Immature natural killer cell (primary cell): ENCODE data around the gene UGT2A1. TPM values are rescaled to one million over a fixed set of nuclear protein-coding genes. Genes with fewer than 3 reads are reported as not detected.
"Not testable (repeated sequence)": the region's sequence is repeated elsewhere in the genome, so short reads cannot be mapped to it uniquely, and the experiment has no call there.

Experiments used
- DNase-seq, 3 donors: peaks; one replicate each; pipeline ENCODE4 v3.0.0; 2022; ENCODE audit warnings: mixed read lengths in 1 of 3
- H3K27ac Mint-ChIP-seq, 6 donors: one replicate each; pipeline ENCODE4 v1.8.0; 2020; ENCODE audit warnings: mixed read lengths in 6 of 6, mild to moderate bottlenecking in 5 of 6, inconsistent platforms in 4 of 6, moderate library complexity in 3 of 6
- H3K27me3 Mint-ChIP-seq, 3 donors: one replicate each; pipeline ENCODE4 v1.8.0; 2020 to 2021; ENCODE audit warnings: low read depth in 3 of 3, mild to moderate bottlenecking in 3 of 3, mixed read lengths in 3 of 3, moderate library complexity in 3 of 3, inconsistent platforms in 1 of 3
- H3K36me3 Mint-ChIP-seq, 3 donors: one replicate each; pipeline ENCODE4 v1.8.0; 2020; ENCODE audit warnings: mixed read lengths in 3 of 3, inconsistent platforms in 2 of 3, mild to moderate bottlenecking in 2 of 3
- H3K4me1 Mint-ChIP-seq, 2 donors: one replicate each; pipeline ENCODE4 v1.8.0; 2020; ENCODE audit warnings: inconsistent platforms in 2 of 2, mild to moderate bottlenecking in 2 of 2, mixed read lengths in 2 of 2, moderate library complexity in 1 of 2
- H3K4me3 Mint-ChIP-seq, 5 donors: one replicate each; pipeline ENCODE4 v1.8.0; 2020; ENCODE audit warnings: mild to moderate bottlenecking in 5 of 5, mixed read lengths in 5 of 5, inconsistent platforms in 3 of 5, moderate library complexity in 3 of 5
- H3K9me3 Mint-ChIP-seq, 6 donors: one replicate each; pipeline ENCODE4 v1.8.0; 2020; ENCODE audit warnings: mild to moderate bottlenecking in 6 of 6, mixed read lengths in 6 of 6, inconsistent platforms in 4 of 6, moderate library complexity in 3 of 6
- polyA plus RNA-seq, 3 donors: library from polyadenylated mRNA; unstranded; fragments of 300-500 nt; fragmentation: Illumina TruSeq; gene quantifications; one replicate each; pipeline ENCODE4 v1.2.3, GENCODE V29; 2021

Gene UGT2A1
- polyA plus RNA-seq: not detected

GRCh38 chr4:69653147-69653546, at the start of gene UGT2A1:
UGT2A1 (minus strand) TSS chr4:69653247; CDS start chr4:69647644, 5,603 bp downstream.
- H3K27me3 Mint-ChIP-seq: peaks cover 0 to 3% (median 0%) of the 10 kb centered on the region in 3 donors
- no peak within 1 kb of the TSS for H3K4me3 Mint-ChIP-seq

GRCh38 chr4:69702201-69702600, 49.2 kb upstream of the UGT2A1 start:
- peaks cover 0 to 9% (median 0%) of the 10 kb centered on the region in 6 donors for H3K9me3 Mint-ChIP-seq
- no peak overlapping the region for H3K27ac Mint-ChIP-seq
- H3K4me3 Mint-ChIP-seq: no peak overlapping the region

More at GRCh38 chr4:69653147-69653546, at the start of gene UGT2A1:
- Mint-ChIP-seq H3K4me1 (no peaks in the 10 kb centered on the region), H3K27ac (no peak within 1 kb of the TSS), H3K9me3 (peaks cover 0 to 6% (median 0%) of the 10 kb centered on the region in 6 donors), H3K36me3 (no peaks in the 10 kb centered on the region)
- DNase-seq: no peak

GRCh38 chr4:69701696-69702095, 48.6 kb upstream of the UGT2A1 start:
- no peak for DNase-seq
- no peak overlapping the region for H3K4me3 Mint-ChIP-seq
- peaks cover 0 to 10% (median 6%) of the 10 kb centered on the region in 3 donors for H3K36me3 Mint-ChIP-seq

More at GRCh38 chr4:69702201-69702600, 49.2 kb upstream of the UGT2A1 start:
- Mint-ChIP-seq H3K27me3 (peaks cover 0 to 4% (median 1%) of the 10 kb centered on the region in 3 donors), H3K4me1 (no peaks in the 10 kb centered on the region), H3K36me3 (peaks cover 0 to 10% (median 6%) of the 10 kb centered on the region in 3 donors)
- no peak for DNase-seq

DNA sequence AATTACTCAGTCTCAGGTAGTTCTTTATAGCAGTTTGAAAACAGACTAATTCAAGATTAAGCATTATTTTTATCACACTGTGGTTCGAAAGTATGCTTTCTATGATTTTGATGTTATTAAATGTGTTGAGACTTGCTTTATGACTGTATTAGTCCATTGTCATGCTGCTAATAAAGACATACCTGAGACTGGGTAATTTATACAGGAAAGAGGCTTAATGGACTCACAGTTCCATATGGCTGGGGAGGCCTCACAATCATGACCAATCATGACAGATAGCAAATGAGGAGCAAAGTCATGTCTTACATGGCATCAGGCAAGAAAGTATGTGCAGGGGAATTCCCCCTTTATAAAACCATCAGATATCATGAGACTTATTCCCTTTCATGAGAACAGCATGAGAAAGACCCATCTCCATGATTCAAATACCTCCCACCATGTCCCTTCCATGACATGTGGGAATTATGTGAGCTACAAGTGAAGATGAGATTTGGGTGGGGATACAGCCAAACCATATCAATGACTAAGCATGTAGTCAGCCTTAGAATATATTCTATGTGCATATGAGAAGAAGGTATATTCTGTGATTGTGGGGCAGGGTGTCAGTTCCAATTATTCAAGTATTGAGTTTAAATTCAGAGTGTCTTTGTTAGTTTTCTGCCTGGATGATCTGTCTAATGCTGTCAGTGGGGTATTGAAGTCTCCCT, 44.6 kb upstream of the UGT2A1 start:
- no peaks in the 10 kb centered on the region for H3K4me1 Mint-ChIP-seq
- H3K4me3 Mint-ChIP-seq: no peak overlapping the region
- H3K36me3 Mint-ChIP-seq: peaks cover 0 to 10% (median 6%) of the 10 kb centered on the region in 3 donors
- H3K27me3 Mint-ChIP-seq: peaks cover 0 to 2% (median 0%) of the 10 kb centered on the region in 3 donors
- H3K9me3 Mint-ChIP-seq: peaks cover 0 to 9% (median under 1%) of the 10 kb centered on the region in 6 donors
- no peak overlapping the region for H3K27ac Mint-ChIP-seq
- no peak for DNase-seq

More at GRCh38 chr4:69701696-69702095, 48.6 kb upstream of the UGT2A1 start:
- no peak overlapping the region for H3K27ac Mint-ChIP-seq
- no peaks in the 10 kb centered on the region for H3K4me1 Mint-ChIP-seq
- peaks cover 0 to 2% (median under 1%) of the 10 kb centered on the region in 3 donors for H3K27me3 Mint-ChIP-seq
- peaks cover 0 to 9% (median 0%) of the 10 kb centered on the region in 6 donors for H3K9me3 Mint-ChIP-seq

DNA sequence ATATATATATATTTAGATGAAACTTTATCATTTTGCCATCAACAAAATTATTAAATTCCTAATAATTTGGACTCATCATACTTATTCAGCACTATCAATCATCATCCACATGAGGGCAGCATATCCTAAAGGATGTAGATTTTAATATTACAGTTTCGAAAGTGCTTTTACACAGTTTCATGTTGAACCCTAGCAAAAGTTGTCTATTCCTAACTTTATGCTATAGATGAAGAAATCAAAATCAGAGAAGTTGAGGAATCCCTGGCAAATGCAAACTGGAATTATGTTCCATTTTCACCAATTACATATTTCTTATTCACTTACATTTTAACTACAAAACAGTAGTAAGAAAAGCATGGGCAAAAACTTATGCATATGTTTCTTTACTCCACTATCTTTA, 36.6 kb upstream of the UGT2A1 start:
- H3K36me3 Mint-ChIP-seq: no peaks in the 10 kb centered on the region
- peak; percentile 40 to 50 (median 42) for DNase-seq
- no peak overlapping the region for H3K27ac Mint-ChIP-seq
- peak overlapping the region in 4 of 5 donors; percentile 15 to 52 (median 42) for H3K4me3 Mint-ChIP-seq
- H3K9me3 Mint-ChIP-seq: no peaks in the 10 kb centered on the region
- peaks cover 0 to 4% (median 4%) of the 10 kb centered on the region in 3 donors for H3K27me3 Mint-ChIP-seq
- peaks cover 0 to 6% of the 10 kb centered on the region in 2 donors for H3K4me1 Mint-ChIP-seq

DNA sequence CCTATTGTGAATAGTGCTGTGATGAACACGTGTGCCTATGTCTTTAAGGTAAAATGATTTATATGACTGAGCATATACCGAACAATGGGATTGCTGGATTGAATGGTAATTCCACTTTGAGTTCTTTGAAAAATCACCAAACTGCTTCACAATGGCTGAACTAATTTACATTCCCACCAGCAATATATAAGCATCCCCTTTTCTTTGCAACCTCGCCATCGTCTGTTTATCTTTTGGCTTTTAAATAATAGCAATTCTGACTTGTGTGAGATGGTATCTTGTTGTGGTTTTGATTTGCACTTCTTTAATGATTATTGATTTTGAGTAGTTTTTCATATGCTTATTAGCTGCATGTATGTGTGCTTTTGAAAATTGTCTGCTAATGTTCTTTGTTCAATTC, 31.8 kb upstream of the UGT2A1 start:
- Mint-ChIP-seq H3K36me3 (no peaks in the 10 kb centered on the region), H3K27me3 (peaks cover 0 to 6% (median 4%) of the 10 kb centered on the region in 3 donors), H3K9me3 (no peaks in the 10 kb centered on the region), H3K4me3 (no peak overlapping the region), H3K27ac (no peak overlapping the region), H3K4me1 (peaks cover 0 to 5% of the 10 kb centered on the region in 2 donors)
- no peak for DNase-seq

GRCh38 chr4:69668680-69669079, 15.6 kb upstream of the UGT2A1 start:
- Mint-ChIP-seq H3K27ac (no peak overlapping the region), H3K36me3 (no peaks in the 10 kb centered on the region), H3K4me1 (no peaks in the 10 kb centered on the region), H3K27me3 (peaks cover 2 to 5% (median 3%) of the 10 kb centered on the region in 3 donors), H3K9me3 (peaks cover 0 to 3% (median 0%) of the 10 kb centered on the region in 6 donors), H3K4me3 (no peak overlapping the region)
- DNase-seq: no peak

DNA sequence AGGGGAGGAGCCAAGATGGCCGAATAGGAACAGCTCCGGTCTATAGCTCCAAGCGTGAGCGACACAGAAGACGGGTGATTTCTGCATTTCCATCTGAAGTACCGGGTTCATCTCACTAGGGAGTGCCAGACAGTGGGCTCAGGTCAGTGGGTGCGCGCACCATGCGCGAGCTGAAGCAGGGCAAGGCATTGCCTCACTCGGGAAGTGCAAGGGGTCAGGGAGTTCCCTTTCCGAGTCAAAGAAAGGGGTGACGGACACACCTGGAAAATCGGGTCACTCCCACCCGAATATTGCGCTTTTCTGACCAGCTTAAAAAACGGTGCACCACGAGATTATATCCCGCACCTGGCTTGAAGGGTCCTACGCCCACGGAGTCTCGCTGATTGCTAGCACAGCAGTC, 11.0 kb upstream of the UGT2A1 start:
- H3K9me3 Mint-ChIP-seq: peaks cover 0 to 18% (median 0%) of the 10 kb centered on the region in 6 donors
- not testable (repeated sequence) for H3K4me1 Mint-ChIP-seq, H3K36me3 Mint-ChIP-seq, H3K27ac Mint-ChIP-seq, DNase-seq, H3K27me3 Mint-ChIP-seq, H3K4me3 Mint-ChIP-seq

GRCh38 chr4:69661130-69661803, 8.2 kb upstream of the UGT2A1 start:
- not testable (repeated sequence) for H3K4me3 Mint-ChIP-seq, DNase-seq, H3K27ac Mint-ChIP-seq, H3K4me1 Mint-ChIP-seq, H3K36me3 Mint-ChIP-seq, H3K27me3 Mint-ChIP-seq
- peaks cover 0 to 20% (median 0%) of the 10 kb centered on the region in 6 donors for H3K9me3 Mint-ChIP-seq

- Mint-ChIP-seq H3K36me3 (no peaks in the 10 kb centered on the region), H3K4me3 (no peak overlapping the region), H3K9me3 (peaks cover 0 to 18% (median 0%) of the 10 kb centered on the region in 6 donors), H3K4me1 (no peaks in the 10 kb centered on the region), H3K27ac (no peak overlapping the region), H3K27me3 (peaks cover 0 to 4% (median 0%) of the 10 kb centered on the region in 3 donors)
- no peak for DNase-seq
Observed at GRCh38 chr4:69658133-69658532, 5.1 kb upstream of the UGT2A1 start.

- Mint-ChIP-seq H3K4me3 (no peak overlapping the region), H3K4me1 (no peaks in the 10 kb centered on the region), H3K9me3 (peaks cover 0 to 11% (median 0%) of the 10 kb centered on the region in 6 donors), H3K36me3 (no peaks in the 10 kb centered on the region), H3K27ac (no peak overlapping the region), H3K27me3 (peaks cover 0 to 4% (median 0%) of the 10 kb centered on the region in 3 donors)
- DNase-seq: no peak
Observed at GRCh38 chr4:69656653-69657158, 3.7 kb upstream of the UGT2A1 start.

GRCh38 chr4:69650872-69651271, 2.2 kb downstream of the UGT2A1 start:
- DNase-seq: no peak

GRCh38 chr4:69649629-69650028, 3.4 kb downstream of the UGT2A1 start:
- H3K27me3 Mint-ChIP-seq: no peaks in the 10 kb centered on the region
- H3K4me1 Mint-ChIP-seq: no peaks in the 10 kb centered on the region
- no peak overlapping the region for H3K4me3 Mint-ChIP-seq

More at GRCh38 chr4:69650872-69651271, 2.2 kb downstream of the UGT2A1 start:
- Mint-ChIP-seq H3K4me1 (no peaks in the 10 kb centered on the region), H3K27me3 (no peaks in the 10 kb centered on the region), H3K36me3 (no peaks in the 10 kb centered on the region), H3K9me3 (no peaks in the 10 kb centered on the region), H3K4me3 (no peak overlapping the region), H3K27ac (no peak overlapping the region)

DNA sequence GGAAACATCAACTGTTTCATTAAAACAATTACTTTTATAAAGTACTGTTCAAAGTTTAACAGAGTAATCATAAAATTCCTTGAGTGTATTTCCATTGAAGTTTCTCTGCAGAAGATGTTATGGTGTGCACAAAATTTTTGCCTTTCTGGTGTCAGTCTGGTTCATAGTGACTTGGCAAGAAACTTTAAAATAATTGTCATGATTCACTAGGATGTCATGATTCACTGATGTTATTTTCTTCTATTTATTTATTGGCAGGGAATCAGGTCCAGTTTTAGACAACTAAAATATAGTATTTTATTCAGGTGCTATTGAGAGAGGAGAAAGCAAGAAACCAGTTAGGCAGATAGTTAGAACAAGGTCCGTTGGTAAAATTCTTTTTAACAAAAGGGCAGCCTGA, 3.8 kb downstream of the UGT2A1 start:
- Mint-ChIP-seq H3K4me3 (no peak overlapping the region), H3K36me3 (no peaks in the 10 kb centered on the region), H3K27ac (no peak overlapping the region), H3K9me3 (peaks cover 0 to 4% (median 0%) of the 10 kb centered on the region in 6 donors), H3K4me1 (no peaks in the 10 kb centered on the region), H3K27me3 (no peaks in the 10 kb centered on the region)
- DNase-seq: no peak

More at GRCh38 chr4:69649629-69650028, 3.4 kb downstream of the UGT2A1 start:
- Mint-ChIP-seq H3K36me3 (no peaks in the 10 kb centered on the region), H3K27ac (no peak overlapping the region), H3K9me3 (peaks cover 0 to 4% (median 0%) of the 10 kb centered on the region in 6 donors)
- no peak for DNase-seq
